HG03354 (cell line): ENCODE data around the gene USF1.
"Not testable (repeated sequence)": the region's sequence is repeated elsewhere in the genome, so short reads cannot be mapped to it uniquely, and the experiment has no call there.

Experiments used
- ATAC-seq: cut with Tn5 transposase; IDR thresholded peaks from one replicate; pipeline ENCODE4 v1.9.1; 2021; ENCODE audit warnings: mild to moderate bottlenecking; ENCODE audit not compliant: unreplicated experiment, poor library complexity, severe bottlenecking

The USF1 gene

GRCh38 chr1:161021165-161021969 lies 24.4 kb downstream of the USF1 start:
- ATAC-seq = peak; percentile 85

GRCh38 chr1:161020509-161021164 lies 25.1 kb downstream of the USF1 start, which contains the start of gene F11R:
Gene F11R, minus strand, starts transcription at chr1:161021152. Its CDS starts 79 bp downstream, at chr1:161021073.
- peak; percentile 57 for ATAC-seq

- ATAC-seq = no peak
Observed at GRCh38 chr1:161019751-161020495, 25.9 kb downstream of the USF1 start.

GRCh38 chr1:161019111-161019660 lies 26.6 kb downstream of the USF1 start:
- not testable (repeated sequence) for ATAC-seq

- ATAC-seq = no peak
Observed at GRCh38 chr1:161018631-161018930, 27.2 kb downstream of the USF1 start.

GRCh38 chr1:161017756-161018630 lies 27.8 kb downstream of the USF1 start:
- no peak for ATAC-seq

GRCh38 chr1:161017181-161017580 lies 28.6 kb downstream of the USF1 start:
- ATAC-seq = not testable (repeated sequence)

- not testable (repeated sequence) for ATAC-seq
Observed at GRCh38 chr1:161016683-161017082, 29.1 kb downstream of the USF1 start.

GRCh38 chr1:161013488-161014230 lies 32.1 kb downstream of the USF1 start:
- peak; percentile 92 for ATAC-seq

- ATAC-seq = no peak
Observed at GRCh38 chr1:161013131-161013487, 32.7 kb downstream of the USF1 start.

- no peak for ATAC-seq
Observed at GRCh38 chr1:161012420-161012819, 33.4 kb downstream of the USF1 start.

GRCh38 chr1:161009602-161010211 lies 36.1 kb downstream of the USF1 start:
- no peak for ATAC-seq

GRCh38 chr1:161008869-161009510 lies 36.8 kb downstream of the USF1 start:
- ATAC-seq = no peak

- no peak for ATAC-seq
Observed at GRCh38 chr1:161007369-161007768, 38.4 kb downstream of the USF1 start.

GRCh38 chr1:161006563-161006962 lies 39.2 kb downstream of the USF1 start:
- no peak for ATAC-seq

- no peak for ATAC-seq
Observed at GRCh38 chr1:161001525-161001924, 44.3 kb downstream of the USF1 start.

- no peak for ATAC-seq
Observed at GRCh38 chr1:161000736-161001480, 44.9 kb downstream of the USF1 start.
